Uterus (tissue), 2 donors: ENCODE measurements around the gene ATOH7.

ENCODE experiments used
- POLR2A ChIP-seq, 2 donors: fragments of 450-650 bp; IDR thresholded peaks; one replicate each; pipeline ENCODE4 v1.6.1; 2016; ENCODE audit warnings: antibody characterized with exemption in 2 of 2, mild to moderate bottlenecking in 1 of 2, moderate library complexity in 1 of 2
- TF ChIP-seq, protein P1 (sequence below), 4 experiments: fragments of 200-600 bp in 2 of 4; fragments of 450-650 bp in 2 of 4; sonication (generic) in 2 of 4; IDR thresholded peaks; one replicate each; pipeline ENCODE4 v1.5.1; 2016 to 2019; ENCODE audit warnings: antibody characterized with exemption in 4 of 4, mild to moderate bottlenecking in 2 of 4, moderate library complexity in 1 of 4

DNA sequence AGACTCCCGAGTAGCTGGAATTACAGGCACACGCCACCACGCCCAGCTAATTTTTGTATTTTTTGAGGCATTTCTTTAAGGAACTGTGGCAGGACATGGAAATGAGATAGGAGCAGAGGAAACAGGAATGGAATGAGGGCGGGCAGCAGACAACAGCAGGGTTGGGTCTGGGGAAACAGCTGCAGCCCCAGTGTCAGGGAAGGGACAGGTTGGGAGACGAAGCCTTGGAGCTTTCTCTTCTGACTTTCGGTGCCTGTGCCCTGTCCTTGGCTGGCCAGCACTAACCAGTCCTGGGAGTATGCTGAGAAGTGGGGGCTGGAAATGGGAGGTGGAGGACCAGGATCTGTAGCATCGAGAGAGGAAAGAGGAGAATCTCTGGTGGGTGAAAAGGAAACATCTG is 47.4 kb downstream of the ATOH7 start:
- no peak for TF ChIP-seq POLR2A (IDR thresholded peaks at IDR 0.05)
- TF ChIP-seq, protein P1, sequence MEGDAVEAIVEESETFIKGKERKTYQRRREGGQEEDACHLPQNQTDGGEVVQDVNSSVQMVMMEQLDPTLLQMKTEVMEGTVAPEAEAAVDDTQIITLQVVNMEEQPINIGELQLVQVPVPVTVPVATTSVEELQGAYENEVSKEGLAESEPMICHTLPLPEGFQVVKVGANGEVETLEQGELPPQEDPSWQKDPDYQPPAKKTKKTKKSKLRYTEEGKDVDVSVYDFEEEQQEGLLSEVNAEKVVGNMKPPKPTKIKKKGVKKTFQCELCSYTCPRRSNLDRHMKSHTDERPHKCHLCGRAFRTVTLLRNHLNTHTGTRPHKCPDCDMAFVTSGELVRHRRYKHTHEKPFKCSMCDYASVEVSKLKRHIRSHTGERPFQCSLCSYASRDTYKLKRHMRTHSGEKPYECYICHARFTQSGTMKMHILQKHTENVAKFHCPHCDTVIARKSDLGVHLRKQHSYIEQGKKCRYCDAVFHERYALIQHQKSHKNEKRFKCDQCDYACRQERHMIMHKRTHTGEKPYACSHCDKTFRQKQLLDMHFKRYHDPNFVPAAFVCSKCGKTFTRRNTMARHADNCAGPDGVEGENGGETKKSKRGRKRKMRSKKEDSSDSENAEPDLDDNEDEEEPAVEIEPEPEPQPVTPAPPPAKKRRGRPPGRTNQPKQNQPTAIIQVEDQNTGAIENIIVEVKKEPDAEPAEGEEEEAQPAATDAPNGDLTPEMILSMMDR (IDR thresholded peaks at IDR 0.05), result no peak
